Measurements from ENCODE around the gene FBXW2.
A peak's percentile ranks its signal among the peaks of the same experiment; 100 is the strongest.
"Not testable (repeated sequence)": the region's sequence is repeated elsewhere in the genome, so short reads cannot be mapped to it uniquely, and the experiment has no call there.

Gene FBXW2

GRCh38 chr9:120792898-120793765, at the start of gene FBXW2:
Gene FBXW2, minus strand, starts transcription at chr9:120793416. Its CDS starts 5,158 bp downstream, at chr9:120788258.
- DNase-seq (ENCODE audit: low read depth in 2 of 2), result peak; percentile 70 to 83

DNA sequence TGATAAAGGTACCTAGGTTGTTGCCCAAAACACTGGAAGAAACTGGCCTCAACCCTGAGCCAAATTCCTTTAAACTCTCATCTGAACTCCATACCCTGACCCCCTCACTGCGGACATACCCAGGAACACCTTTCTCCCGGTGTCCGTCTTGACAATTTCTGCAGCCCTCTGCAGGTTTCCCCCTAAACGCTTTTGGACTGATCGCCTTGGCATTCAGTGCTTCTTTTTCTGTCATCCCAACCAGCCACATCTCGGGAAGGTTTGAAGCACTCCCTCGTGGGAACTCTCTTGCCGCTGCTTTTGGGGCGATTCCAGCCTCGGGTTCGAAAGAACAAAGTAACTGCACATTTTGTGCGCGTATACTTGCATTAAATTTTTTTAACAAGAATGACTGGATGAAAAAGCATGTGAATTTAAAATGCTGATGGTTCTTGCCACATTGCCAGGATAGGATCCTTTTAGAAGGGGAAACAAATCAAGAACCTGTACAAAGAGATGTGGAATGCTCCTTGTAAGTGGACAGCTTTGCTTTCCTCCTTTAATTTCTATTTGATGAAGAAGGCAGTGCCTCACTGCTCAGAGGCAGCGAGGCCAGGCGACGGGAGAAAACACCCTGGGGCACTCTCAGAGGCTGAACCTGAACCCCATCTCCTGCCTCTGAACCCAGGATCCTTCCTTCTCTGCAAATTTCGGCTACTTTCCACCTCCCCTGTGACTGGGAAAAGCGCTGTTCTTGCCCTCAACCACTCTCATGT, 48.9 kb upstream of the FBXW2 start:
- no peak for DNase-seq (ENCODE audit: low read depth in 2 of 2)

DNA sequence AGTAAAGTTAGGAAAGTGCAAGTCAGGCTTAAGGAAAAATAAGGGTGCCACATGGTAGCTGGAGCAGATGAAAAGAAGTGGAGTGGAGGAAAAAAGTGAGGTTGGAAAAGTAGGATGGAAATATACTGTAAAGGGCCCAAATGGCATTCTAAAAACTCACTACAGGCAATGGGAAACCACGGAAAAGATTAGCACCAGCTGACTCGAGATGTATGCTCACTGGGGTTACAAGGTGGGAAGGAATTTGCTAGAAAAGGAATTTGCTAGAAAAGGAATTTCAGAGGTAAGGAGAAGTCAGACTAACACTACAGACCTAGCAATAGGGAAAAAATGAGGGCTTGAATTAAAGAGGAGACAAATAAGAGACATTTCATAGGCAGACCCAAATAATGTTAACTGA, 45.9 kb upstream of the FBXW2 start:
- no peak for DNase-seq (ENCODE audit: low read depth in 2 of 2)

DNA sequence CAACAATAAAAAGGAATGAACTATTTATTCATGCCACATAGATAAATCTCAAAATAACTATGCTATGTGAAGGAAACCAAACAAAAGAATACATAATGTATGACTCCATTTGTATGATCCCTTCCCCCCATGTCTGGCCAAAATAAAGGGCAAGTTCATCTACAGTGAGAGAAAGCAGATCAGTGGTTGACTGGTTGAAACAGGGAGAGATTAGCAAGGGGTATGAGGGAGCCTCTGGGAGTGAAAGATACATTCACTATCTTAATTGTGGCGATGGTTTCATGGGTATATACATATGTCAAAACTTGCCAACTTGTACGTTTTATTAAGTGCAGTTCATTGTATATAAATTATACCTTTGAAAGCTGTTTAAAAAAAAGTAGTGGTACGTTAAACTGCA, 44.7 kb upstream of the FBXW2 start:
- DNase-seq (ENCODE audit: low read depth in 2 of 2), result no peak

DNA sequence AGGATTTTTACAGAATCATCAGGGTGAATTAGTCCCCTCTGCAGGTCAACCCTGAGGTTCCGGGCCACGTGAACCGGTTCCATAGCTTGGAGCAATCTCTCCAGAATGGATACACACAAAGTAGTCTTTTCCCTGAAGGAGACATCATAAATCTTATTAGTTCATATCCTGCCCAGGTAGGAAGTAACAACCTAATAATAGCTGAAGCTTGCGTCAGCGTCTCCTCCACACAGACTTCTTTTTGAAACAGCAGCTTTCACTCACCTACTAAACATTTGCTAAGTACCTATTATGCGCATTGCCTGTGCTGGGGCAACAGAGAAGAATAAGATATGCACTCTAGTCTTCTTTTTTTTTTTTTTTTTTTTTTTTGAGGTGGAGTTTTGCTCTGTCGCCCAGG, 40.1 kb upstream of the FBXW2 start:
- DNase-seq (ENCODE audit: low read depth in 2 of 2), result no peak

GRCh38 chr9:120832807-120833206, 39.6 kb upstream of the FBXW2 start:
- DNase-seq (ENCODE audit: low read depth in 2 of 2), result no peak

GRCh38 chr9:120830865-120831264, 37.6 kb upstream of the FBXW2 start:
- no peak for DNase-seq (ENCODE audit: low read depth in 2 of 2)

DNA sequence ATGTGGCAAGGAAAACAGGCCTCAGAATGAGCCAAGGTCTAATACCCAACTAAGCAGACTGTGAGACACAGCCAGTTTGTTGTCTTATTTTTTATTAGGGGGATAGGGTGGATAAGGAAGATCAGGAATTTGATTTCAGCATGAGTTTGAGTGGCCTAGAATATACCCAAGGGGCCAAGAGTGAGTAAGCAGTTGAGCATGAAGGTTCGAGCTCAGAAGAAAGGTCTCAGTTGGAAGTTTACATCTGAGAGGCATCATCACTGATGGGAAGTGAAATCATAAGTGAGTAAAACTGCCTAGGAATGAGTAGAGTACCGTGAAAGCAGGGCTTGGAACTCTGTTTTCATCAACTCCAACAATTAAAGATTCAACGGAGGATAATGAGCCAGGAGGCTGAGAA, 36.9 kb upstream of the FBXW2 start:
- DNase-seq (ENCODE audit: low read depth in 2 of 2), result no peak

DNA sequence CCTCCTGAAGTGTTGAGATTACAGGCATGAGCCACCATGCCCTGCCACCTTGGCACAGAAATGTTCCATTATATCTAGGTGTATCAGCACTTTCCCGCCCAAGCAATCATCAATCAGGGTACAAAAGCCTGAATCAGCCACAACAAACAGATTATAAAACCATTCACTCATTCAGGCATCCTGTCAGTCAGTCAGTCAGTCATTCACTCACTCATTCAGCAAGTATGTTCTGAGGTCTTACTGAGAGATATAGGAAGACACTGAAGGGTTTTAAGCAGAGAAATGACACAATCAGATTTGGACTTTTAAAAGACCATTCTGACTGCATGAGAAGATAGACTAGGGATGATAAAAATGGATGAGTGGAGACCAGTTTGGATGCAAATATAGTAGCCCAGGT, 36.4 kb upstream of the FBXW2 start:
- no peak for DNase-seq (ENCODE audit: low read depth in 2 of 2)

DNA sequence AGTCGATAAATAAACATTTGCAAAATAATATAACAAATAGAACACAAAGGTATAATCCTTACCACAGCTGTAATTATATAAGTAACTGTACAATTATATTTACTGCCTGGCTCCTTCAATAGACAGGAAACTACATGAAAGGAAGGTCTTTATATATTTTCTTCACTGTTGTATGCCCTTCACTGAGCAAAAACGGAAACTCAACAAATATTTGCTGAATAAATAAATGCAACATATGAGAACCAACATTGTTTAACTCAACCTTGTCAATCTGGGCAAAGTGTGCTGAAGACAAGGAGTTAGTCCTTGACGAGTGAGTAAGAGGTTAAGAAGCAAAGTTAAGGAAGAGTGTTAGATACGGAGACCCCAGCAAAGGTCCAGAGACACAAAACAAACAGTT, 26.9 kb upstream of the FBXW2 start:
- DNase-seq (ENCODE audit: low read depth in 2 of 2), result no peak

DNA sequence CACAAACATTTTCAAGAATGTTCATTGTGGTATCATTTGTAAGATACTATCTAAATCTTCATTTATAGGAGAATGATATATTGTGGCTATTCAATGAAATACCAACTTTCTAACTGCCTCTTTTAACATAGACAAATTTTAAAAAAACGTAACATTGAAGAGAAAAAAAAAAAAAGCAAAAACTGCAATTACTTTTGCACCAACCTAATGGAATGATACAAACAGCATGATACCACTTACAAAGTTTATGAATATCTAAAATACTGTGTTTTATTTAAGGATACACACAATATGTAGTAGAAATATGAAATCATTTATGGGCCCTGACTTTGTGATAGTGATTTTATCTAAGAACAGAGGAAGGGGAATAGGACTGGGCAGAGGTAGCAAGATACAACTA, 25.4 kb upstream of the FBXW2 start:
- no peak for DNase-seq (ENCODE audit: low read depth in 2 of 2)

- DNase-seq (ENCODE audit: low read depth in 2 of 2), result no peak
These were observed 21.9 kb upstream of the FBXW2 start for GRCh38 chr9:120815075-120815474.

DNA sequence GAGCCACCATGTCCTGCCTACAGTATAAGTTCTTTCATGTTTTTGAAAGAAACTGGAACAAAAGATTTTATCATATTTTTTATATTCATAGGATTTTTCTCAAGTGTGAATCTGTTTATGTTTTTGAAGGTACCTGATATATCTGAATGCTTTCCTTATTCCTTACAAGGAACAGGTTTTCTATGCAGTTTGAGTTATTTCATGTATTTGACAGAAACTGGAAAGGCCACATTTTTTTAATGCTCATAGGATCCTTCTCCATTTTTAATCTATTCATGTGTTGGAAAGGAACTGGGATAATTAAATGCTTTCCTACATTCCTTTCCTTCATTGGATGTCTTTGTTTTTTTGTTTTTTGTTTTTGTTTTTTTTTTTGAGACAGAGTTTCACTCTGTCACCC, 15.7 kb upstream of the FBXW2 start:
- no peak for DNase-seq (ENCODE audit: low read depth in 2 of 2)

DNA sequence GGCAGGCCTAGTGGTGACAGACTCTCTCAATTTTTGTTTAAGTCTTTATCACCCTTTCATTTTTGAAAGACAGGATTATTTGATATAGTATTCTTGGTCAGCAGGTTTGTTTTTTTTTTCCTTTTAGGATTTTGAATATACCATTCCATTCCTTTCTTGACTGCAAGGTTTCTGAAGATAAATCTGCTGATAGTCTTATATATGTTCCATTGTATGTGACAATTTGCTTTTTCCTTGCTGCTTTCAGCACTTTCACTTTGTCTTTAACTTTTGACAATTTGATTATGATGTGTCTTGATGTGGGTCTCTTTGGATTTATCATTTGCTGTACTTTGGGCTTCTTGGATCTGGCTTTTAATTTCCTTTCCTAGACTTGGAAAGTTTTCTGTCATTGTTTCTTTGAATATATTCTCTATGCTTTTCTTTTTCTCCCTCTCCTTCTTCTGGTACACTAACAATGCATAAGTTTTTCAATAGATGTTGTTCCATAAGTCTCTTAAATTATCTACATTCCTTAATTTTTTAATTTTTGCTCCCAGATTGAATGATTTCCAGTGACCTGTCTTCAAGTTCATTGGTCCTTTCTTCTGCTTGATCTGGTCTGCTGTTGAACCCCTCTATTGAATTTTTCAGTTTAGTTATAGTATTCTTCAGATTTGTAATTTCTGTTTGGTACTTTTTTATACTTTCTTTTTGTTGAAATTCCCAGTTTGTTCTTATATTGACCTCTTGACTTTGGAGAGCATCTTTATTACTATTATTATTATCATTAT, 14.6 kb upstream of the FBXW2 start:
- DNase-seq (ENCODE audit: low read depth in 2 of 2), result no peak

DNA sequence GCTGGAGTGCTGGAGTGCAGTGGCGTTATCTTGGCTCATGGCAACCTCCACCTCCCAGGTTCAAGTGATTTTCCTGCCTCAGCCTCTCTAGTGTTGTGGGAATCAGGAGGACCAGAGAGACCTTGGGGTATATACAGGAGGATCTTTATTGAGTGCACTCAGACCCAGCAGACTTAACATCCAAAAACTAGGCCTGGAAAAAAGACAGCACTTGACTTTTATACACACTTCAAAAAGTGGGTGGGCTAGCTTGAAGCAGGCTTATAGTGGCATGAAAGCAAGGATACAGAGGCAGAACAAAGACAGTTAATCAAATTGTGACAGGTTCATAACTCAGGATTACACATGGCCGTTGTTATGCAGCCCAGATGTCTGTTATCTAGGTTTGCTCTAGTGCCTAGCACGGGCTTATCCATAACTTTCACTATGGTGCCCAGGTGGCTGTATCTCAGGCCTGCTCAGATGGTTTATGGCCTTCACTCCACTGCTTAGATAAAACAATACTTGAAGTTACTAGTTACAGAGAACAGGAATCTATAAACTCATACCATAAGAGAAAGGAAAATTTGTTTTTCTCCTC, 11.7 kb upstream of the FBXW2 start:
- not testable (repeated sequence) for DNase-seq (ENCODE audit: low read depth in 2 of 2)

- DNase-seq (ENCODE audit: low read depth in 2 of 2), result no peak
These were observed 8.2 kb upstream of the FBXW2 start for GRCh38 chr9:120801441-120801840.

DNA sequence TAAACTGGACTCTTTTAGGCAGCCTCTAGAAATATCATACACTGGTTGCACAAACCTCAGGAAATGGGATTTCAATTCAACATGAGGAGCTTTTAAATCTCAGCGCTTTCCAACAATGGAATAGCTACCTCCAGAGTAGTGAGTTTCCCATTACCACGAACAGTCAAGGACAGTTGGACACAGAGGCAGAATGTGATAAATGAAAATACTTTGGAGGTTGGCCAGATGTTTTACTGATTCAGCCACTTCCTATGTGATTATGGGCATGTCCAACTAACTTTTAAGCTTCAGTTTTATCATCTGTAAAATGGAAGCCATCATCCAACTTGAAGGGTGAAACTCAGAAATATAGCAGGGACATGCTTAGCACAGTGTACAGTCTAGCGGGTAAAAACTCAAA, 2.1 kb downstream of the FBXW2 start:
- no peak for DNase-seq (ENCODE audit: low read depth in 2 of 2)

GRCh38 chr9:120787933-120788332, 5.3 kb downstream of the FBXW2 start:
- no peak for DNase-seq (ENCODE audit: low read depth in 2 of 2)

GRCh38 chr9:120783602-120784047, 9.6 kb downstream of the FBXW2 start:
- no peak for DNase-seq (ENCODE audit: low read depth in 2 of 2)

DNA sequence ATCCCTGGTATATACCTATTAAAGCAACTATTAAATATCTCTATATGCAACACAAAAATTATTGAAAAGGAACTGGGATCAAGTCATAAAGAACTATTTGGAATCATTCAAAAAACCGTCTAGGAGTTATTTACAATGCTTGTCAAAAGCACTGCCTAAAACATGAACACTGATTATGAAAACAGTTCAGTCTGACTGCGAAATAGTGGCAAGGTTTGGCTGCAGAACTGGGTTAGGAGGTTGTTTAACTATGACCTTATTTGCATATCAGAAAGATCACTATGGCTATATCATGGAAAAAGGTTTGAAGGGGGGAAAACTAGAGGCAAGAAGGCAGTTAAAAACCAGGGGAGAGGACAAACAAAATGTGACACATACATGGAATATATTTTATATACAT, 12.0 kb downstream of the FBXW2 start:
- DNase-seq (ENCODE audit: low read depth in 2 of 2), result no peak

- DNase-seq (ENCODE audit: low read depth in 2 of 2), result no peak
These were observed 12.8 kb downstream of the FBXW2 start for GRCh38 chr9:120780367-120780766.

DNA sequence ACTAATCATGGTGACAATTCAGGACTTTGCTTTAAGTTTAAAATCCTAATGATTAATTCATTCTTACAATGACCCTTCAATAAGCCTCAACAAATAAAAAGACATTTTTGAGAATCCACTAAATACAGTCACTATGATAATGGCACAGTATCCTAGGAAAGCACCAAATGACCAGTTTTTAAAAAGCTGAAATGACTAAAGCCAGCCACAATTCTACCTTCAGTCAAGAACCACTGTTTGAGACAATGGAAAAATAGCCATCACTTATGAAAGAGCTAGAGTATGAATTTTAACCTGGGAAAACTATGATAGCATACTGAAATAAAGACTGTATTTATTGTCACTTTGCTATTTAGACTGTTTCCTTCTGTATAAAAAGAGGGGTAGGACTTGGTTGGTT, 14.0 kb downstream of the FBXW2 start:
- no peak for DNase-seq (ENCODE audit: low read depth in 2 of 2)
